ENCODE measurements around the gene KRT23. TPM values are rescaled to one million over a fixed set of nuclear protein-coding genes. Genes with fewer than 3 reads are reported as not detected.

The KRT23 gene
- total and polyA plus RNA-seq, 2 of the 13 experiments (the other 11 are each of a cell fraction or from before 2014, with no cell fraction given): 24.7 to 51.1 TPM

- Histone ChIP-seq H3K9ac (ENCODE audit: insufficient read depth, low read depth, low read length) (peak overlapping the region; percentile 70), H3K36me3 (replicated peaks in 1 of 2; ENCODE audit: control insufficient read depth in 1 of 2, insufficient read depth in 2 of 2, low read length in 2 of 2) (no peaks in the 10 kb centered on the region), H3K27me3 (ENCODE audit: control insufficient read depth in 1 of 2, insufficient read depth in 2 of 2, low read length in 2 of 2) (no peaks in the 10 kb centered on the region), H3K9me3 (ENCODE audit: low read length) (no peaks in the 10 kb centered on the region), H3K4me2 (ENCODE audit: low read depth, low read length) (peak overlapping the region; percentile 55), H3K79me2 (ENCODE audit: insufficient read depth, low read length) (no peaks in the 10 kb centered on the region), H3K4me3 (replicated peaks in 1 of 3; ENCODE audit: insufficient read depth in 1 of 3, low read depth in 2 of 3, low read length in 3 of 3) (peak overlapping the region in 1 of 3 experiments; percentile 20; a peak in 1 of 6 replicates), H4K20me1 (ENCODE audit: insufficient read depth, low read length) (no peaks in the 10 kb centered on the region), H3K27ac (ENCODE audit: extremely low read length, insufficient read depth, low read length) (peak overlapping the region; percentile 89), H2AFZ (ENCODE audit: low read length) (no peak overlapping the region), H3K4me1 (ENCODE audit: insufficient read depth, low read length) (peaks cover 56% of the 10 kb centered on the region)
- no TSS peak for BruUV-seq (replicated peaks)
- ChIA-PET CTCF (ENCODE audit: low intra/inter-chr PET ratio, low total read pairs) (no interaction called here), POLR2A (interaction anchor here (1.0 to 2.6 kb wide), 3 partner anchors 13 to 787 kb away, joined by 3 to 12 read pairs (median 5); no protein-coding TSS in a partner anchor)
- ATAC-seq (peak; percentile 39), FAIRE-seq (peak; percentile 60), DNase-seq (ENCODE audit: low spot score) (peak; percentile 82)
- intact Hi-C loops (cut with micrococcal nuclease; ENCODE audit: unreplicated experiment): loop anchor here (5.0 to 10.0 kb wide), 4 partner anchors 46 to 622 kb away; partner anchors contain the start of genes KRT19, KRTAP1-1, KRTAP2-1 and KRTAP4-2
- in situ Hi-C loops (cut with HindIII; ENCODE audit: extremely low pct_ligation_motif_present, low pct_unique_long_range_greater_than_20kb): no loop called here
- 46% methylated on average over 12 of the region's 12 CpGs for WGBS (ENCODE audit: low lambda C conversion rate)
- no peak for TF ChIP-seq ZNF629 (CRISPR knock-in tag; conservative IDR thresholded peaks at IDR 0.05)
- TF ChIP-seq ASH2L (IDR thresholded peaks at IDR 0.05; ENCODE audit: insufficient read length, low read depth, low read length): no peak
- no peak for TF ChIP-seq NCOA1 (CRISPR knock-in tag; IDR thresholded peaks at IDR 0.05)
- TF ChIP-seq ZFP91 (CRISPR knock-in tag; IDR thresholded peaks at IDR 0.05; ENCODE audit: borderline replicate concordance): no peak
- TF ChIP-seq JUNB (CRISPR knock-in tag; IDR thresholded peaks at IDR 0.05; ENCODE audit: borderline replicate concordance): no peak
- no peak for TF ChIP-seq MYC (CRISPR knock-in tag; IDR thresholded peaks at IDR 0.05; ENCODE audit: borderline replicate concordance)
- 0 out of 2 replicates have a peak, but pooled peaks have one; percentile 59 for TF ChIP-seq GTF3A (CRISPR knock-in tag; conservative IDR thresholded peaks at IDR 0.05)
- no peak for TF ChIP-seq SRSF1 (optimal IDR thresholded peaks at IDR 0.05; ENCODE audit: low read depth, low read length)
- TF ChIP-seq ZMAT5 (CRISPR knock-in tag; IDR thresholded peaks at IDR 0.05; ENCODE audit: borderline replicate concordance, low read depth): no peak
- no peak for TF ChIP-seq MLX (CRISPR knock-in tag; IDR thresholded peaks at IDR 0.05)
- TF ChIP-seq NFYC (CRISPR knock-in tag; IDR thresholded peaks at IDR 0.05): no peak
- no peak for TF ChIP-seq FOXO1 (CRISPR knock-in tag; IDR thresholded peaks at IDR 0.05)
- TF ChIP-seq ZNF296 (CRISPR knock-in tag; conservative IDR thresholded peaks at IDR 0.05): no peak
- TF ChIP-seq KAT7 (CRISPR knock-in tag; IDR thresholded peaks at IDR 0.05; ENCODE audit: borderline replicate concordance): no peak
- no peak for TF ChIP-seq ZNF503 (CRISPR knock-in tag; IDR thresholded peaks at IDR 0.05)
- TF ChIP-seq ZNF10 (CRISPR knock-in tag; IDR thresholded peaks at IDR 0.05; ENCODE audit: borderline replicate concordance, low read depth): no peak
- TF ChIP-seq SPEN (CRISPR knock-in tag; IDR thresholded peaks at IDR 0.05; ENCODE audit: low read depth): no peak
- 0 out of 2 replicates have a peak, but pooled peaks have one; percentile 28 for TF ChIP-seq HINFP (CRISPR knock-in tag; IDR thresholded peaks at IDR 0.05; ENCODE audit: low read depth)
Measured at GRCh38 chr17:40903129-40903847, 34.2 kb downstream of the KRT23 start.
